ENCODE measurements around the gene EFCC1.

DNA sequence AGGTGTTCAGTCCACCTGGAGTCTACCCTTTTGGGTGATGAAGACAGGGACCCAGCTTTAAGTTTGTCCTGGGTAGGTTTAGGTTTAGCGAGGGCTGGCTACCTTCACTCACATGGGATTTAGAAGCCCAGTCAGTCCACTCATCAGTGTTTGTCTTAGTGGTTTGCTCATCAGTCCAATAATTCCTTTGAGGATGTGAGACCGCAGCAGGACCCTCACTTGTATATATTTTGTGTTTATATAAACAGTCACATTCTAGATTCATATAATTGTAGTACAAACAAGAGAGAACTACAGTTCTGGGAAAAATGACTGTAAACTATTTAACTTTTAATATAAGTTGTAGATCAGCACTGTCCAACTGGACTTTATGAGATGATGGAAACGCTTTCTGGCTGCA, 18.2 kb downstream of the EFCC1 start:
- TF ChIP-seq, protein P1, sequence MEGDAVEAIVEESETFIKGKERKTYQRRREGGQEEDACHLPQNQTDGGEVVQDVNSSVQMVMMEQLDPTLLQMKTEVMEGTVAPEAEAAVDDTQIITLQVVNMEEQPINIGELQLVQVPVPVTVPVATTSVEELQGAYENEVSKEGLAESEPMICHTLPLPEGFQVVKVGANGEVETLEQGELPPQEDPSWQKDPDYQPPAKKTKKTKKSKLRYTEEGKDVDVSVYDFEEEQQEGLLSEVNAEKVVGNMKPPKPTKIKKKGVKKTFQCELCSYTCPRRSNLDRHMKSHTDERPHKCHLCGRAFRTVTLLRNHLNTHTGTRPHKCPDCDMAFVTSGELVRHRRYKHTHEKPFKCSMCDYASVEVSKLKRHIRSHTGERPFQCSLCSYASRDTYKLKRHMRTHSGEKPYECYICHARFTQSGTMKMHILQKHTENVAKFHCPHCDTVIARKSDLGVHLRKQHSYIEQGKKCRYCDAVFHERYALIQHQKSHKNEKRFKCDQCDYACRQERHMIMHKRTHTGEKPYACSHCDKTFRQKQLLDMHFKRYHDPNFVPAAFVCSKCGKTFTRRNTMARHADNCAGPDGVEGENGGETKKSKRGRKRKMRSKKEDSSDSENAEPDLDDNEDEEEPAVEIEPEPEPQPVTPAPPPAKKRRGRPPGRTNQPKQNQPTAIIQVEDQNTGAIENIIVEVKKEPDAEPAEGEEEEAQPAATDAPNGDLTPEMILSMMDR (IDR thresholded peaks at IDR 0.05; ENCODE audit: poor library complexity), result no peak
- no peak for TF ChIP-seq EZH2phosphoT487 (IDR thresholded peaks at IDR 0.05; ENCODE audit: low read depth, severe bottlenecking, unreplicated experiment)
